Pancreas (tissue), 10 donors: ENCODE measurements around the gene ATG5. TPM values are rescaled to one million over a fixed set of nuclear protein-coding genes. Genes with fewer than 3 reads are reported as not detected.
A peak's percentile ranks its signal among the peaks of the same experiment; 100 is the strongest.

Source experiments
- ATAC-seq, 4 donors: fragments of 200-7000 bp; cut with Tn5 transposase; one replicate each; pipeline versions ENCODE4 v1.8.0 to v1.9.1; 2020; ENCODE audit warnings: mild to moderate bottlenecking in 4 of 4, moderate library complexity in 4 of 4
- DNase-seq, 6 donors: peaks; one replicate each; pipeline ENCODE4 v3.0.0-alpha.2; 2020
- FAIRE-seq: peaks from 2 replicates; lab custom pipeline; 2012; peaks lifted over from hg19 to GRCh38; lab: Jason Lieb, UNC
- H3K27ac ChIP-seq, 4 donors: fragments of 200-600 bp; sonication (generic); 1 replicate in 3 of 4; 2 replicates in 1 of 4; pipeline versions ENCODE4 v1.5.0 to v1.8.0; 2020
- H3K27me3 ChIP-seq, 4 donors: fragments of 200-600 bp; one replicate each; pipeline ENCODE4 v1.8.0; 2021
- H3K36me3 ChIP-seq, 3 donors: fragments of 200-600 bp; sonication (generic) in 1 of 3; one replicate each; pipeline versions ENCODE4 v1.5.0 to v1.8.0; 2020 to 2021
- H3K4me1 ChIP-seq, 3 donors: fragments of 200-600 bp; one replicate each; pipeline ENCODE4 v1.8.0; 2021
- H3K4me3 ChIP-seq, 4 donors: fragments of 200-600 bp; sonication (generic) in 2 of 4; one replicate each; pipeline versions ENCODE4 v1.5.0 to v1.8.0; 2020 to 2021
- H3K9me3 ChIP-seq, 4 donors: fragments of 200-600 bp; one replicate each; pipeline ENCODE4 v1.8.0; 2021
- WGBS, 2 donors: extraction: QIAGEN DNeasy Blood & Tissue Kit; methylation state at CpG; one replicate each; pipeline ENCODE4 v1.1.7; 2013; 5-methylcytosine and 5-hydroxymethylcytosine counted together
- intact Hi-C, 3 donors: fragments of 100-400 bp; cut with DNase I; formaldehyde crosslinking; loops; one replicate each; pipeline versions ENCODE4 v1.11.1 to v1.14.2; 2022
- polyA plus RNA-seq, 2 donors: library from polyadenylated mRNA; stranded (reverse); fragments of 200-250 nt; gene quantifications; one replicate each; pipeline ENCODE4 v1.2.3, GENCODE V29; 2013
- total RNA-seq, 6 donors: library from RNA; stranded (reverse); fragmentation: NEBNext Ultra II Directional in 4 of 6; extraction: Animal tissue kit (Norgen Biotek cat#: 25700) in 4 of 6; gene quantifications; one replicate each; pipeline versions ENCODE4 v1.2.1 to v1.2.4, GENCODE V29; 2021 to 2023
- TF ChIP-seq, protein P1 (sequence below), 4 donors: fragments of 200-600 bp; sonication (generic) in 3 of 4; IDR thresholded peaks; one replicate each; pipeline versions ENCODE4 v1.5.0 to v1.8.0; 2021; ENCODE audit warnings: antibody characterized with exemption in 4 of 4
- donor health status: healthy with polysubstance abuse.
- donor health status: DM: no; HTN: no; CAD: no; lungs with moderate emphysema.
- donor health status: DM: no; HTN: no; CAD: no.
- donor health status: control.
- donor health status: control.
- donor health status: Bipolar disorder and iron deficiency.
- donor health status: DM: yes; HTN: yes; CAD: no.
- donor health status: DM: no; HTN: no; CAD: no.
- donor health status: DM: no; HTN: no; CAD: no.
- donor health status: DM: yes; HTN: yes; CAD: no.

ATG5 gene
- total and polyA plus RNA-seq, 8 donors: 8.2 to 15.7 (median 10.8) TPM

DNA sequence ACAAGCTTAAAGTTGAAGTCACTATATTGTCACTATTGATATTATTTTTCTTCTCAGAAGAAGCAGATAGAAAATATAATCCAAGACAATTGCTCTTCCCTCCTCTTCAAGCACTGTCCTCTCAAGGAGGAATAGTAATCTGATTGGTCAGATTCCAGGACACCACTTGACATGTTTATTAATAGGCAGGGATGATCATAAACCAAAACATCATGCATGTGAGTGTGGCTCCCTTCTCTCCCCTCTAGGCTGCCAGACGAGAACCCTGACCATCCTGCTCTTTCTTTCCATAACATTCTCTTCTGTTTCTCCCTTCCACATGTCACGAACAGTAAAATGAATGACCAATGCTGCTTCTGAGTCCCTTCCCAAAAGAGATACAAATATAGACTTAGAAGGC, 7.5 kb downstream of the ATG5 start:
- H3K27ac ChIP-seq: no peak overlapping the region
- no peak for FAIRE-seq
- WGBS, 2 donors: 77 to 84% methylated on average over 2 of the region's 2 CpGs
- no peak for DNase-seq
- intact Hi-C loops: no loop called here
- TF ChIP-seq, protein P1, sequence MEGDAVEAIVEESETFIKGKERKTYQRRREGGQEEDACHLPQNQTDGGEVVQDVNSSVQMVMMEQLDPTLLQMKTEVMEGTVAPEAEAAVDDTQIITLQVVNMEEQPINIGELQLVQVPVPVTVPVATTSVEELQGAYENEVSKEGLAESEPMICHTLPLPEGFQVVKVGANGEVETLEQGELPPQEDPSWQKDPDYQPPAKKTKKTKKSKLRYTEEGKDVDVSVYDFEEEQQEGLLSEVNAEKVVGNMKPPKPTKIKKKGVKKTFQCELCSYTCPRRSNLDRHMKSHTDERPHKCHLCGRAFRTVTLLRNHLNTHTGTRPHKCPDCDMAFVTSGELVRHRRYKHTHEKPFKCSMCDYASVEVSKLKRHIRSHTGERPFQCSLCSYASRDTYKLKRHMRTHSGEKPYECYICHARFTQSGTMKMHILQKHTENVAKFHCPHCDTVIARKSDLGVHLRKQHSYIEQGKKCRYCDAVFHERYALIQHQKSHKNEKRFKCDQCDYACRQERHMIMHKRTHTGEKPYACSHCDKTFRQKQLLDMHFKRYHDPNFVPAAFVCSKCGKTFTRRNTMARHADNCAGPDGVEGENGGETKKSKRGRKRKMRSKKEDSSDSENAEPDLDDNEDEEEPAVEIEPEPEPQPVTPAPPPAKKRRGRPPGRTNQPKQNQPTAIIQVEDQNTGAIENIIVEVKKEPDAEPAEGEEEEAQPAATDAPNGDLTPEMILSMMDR (IDR thresholded peaks at IDR 0.05): no peak
- no peaks in the 10 kb centered on the region for H3K9me3 ChIP-seq
- peaks cover 5 to 8% (median 7%) of the 10 kb centered on the region in 3 donors for H3K4me1 ChIP-seq
- no peaks in the 10 kb centered on the region for H3K27me3 ChIP-seq
- no peak overlapping the region for H3K4me3 ChIP-seq
- no peak for ATAC-seq
- H3K36me3 ChIP-seq: peaks cover 0 to 5% (median 4%) of the 10 kb centered on the region in 3 donors

DNA sequence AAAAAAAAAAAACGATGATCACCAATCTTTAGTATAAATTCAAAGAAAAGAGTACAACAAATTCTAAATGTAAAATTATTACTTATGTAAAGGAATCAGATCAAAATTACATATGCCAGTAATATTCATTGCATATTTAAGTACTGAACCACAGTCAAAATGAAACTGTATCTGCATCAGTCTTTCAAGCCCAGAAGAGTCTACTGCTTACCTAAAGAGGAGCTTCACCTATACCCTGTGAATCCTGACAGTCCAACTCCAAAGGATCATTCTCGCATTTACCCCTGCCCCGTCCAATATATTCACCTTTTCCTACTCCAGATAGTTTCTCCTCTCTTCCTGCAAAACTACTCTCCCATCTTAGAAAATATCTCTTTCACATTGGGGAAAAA, 9.2 kb downstream of the ATG5 start:
- Histone ChIP-seq H3K27me3 (no peaks in the 10 kb centered on the region), H3K27ac (no peak overlapping the region), H3K4me1 (peaks cover 5 to 13% (median 7%) of the 10 kb centered on the region in 3 donors), H3K9me3 (no peaks in the 10 kb centered on the region), H3K4me3 (no peak overlapping the region), H3K36me3 (peaks cover 0 to 5% (median 4%) of the 10 kb centered on the region in 3 donors)
- no peak for ATAC-seq
- intact Hi-C loops: no loop called here
- TF ChIP-seq, protein P1 (IDR thresholded peaks at IDR 0.05): no peak
- 84 to 87% methylated on average over 3 of the region's 3 CpGs for WGBS, 2 donors
- no peak for DNase-seq
- FAIRE-seq: no peak

DNA sequence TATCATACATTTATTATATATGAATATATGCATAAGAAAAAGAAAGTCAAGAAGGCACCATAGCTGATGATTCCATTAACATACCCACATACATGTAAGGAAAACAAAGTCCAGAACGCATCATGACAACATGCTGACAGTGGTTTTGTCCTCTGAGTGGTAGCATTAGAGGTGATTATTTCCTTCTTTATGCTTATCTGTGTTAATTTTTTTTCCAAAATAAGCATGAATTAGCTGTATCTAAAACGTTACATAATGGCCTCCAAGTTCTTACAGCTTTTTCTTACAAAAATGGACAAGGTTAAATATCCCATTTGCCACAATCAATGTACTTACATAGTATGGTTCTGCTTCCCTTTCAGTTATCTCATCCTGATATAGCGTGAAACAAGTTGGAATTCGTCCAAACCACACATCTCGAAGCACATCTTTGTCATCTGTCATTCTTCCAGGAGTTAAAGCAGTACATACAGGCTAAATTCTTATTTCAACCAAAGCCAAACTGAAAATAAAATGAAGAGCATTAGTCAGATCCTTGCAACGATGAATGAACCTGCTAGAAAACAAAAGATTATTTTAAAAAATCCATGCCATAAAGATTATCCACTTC, 9.7 kb downstream of the ATG5 start:
- DNase-seq (no peak), FAIRE-seq (no peak), ATAC-seq (no peak)
- Histone ChIP-seq H3K4me3 (no peak overlapping the region), H3K27me3 (no peaks in the 10 kb centered on the region), H3K4me1 (peaks cover 5 to 13% (median 7%) of the 10 kb centered on the region in 3 donors), H3K27ac (no peak overlapping the region), H3K9me3 (no peaks in the 10 kb centered on the region), H3K36me3 (peaks cover 0 to 5% (median 4%) of the 10 kb centered on the region in 3 donors)
- intact Hi-C loops: no loop called here
- TF ChIP-seq, protein P1 (IDR thresholded peaks at IDR 0.05): no peak
- 47 to 56% methylated on average over 6 of the region's 6 CpGs for WGBS, 2 donors

DNA sequence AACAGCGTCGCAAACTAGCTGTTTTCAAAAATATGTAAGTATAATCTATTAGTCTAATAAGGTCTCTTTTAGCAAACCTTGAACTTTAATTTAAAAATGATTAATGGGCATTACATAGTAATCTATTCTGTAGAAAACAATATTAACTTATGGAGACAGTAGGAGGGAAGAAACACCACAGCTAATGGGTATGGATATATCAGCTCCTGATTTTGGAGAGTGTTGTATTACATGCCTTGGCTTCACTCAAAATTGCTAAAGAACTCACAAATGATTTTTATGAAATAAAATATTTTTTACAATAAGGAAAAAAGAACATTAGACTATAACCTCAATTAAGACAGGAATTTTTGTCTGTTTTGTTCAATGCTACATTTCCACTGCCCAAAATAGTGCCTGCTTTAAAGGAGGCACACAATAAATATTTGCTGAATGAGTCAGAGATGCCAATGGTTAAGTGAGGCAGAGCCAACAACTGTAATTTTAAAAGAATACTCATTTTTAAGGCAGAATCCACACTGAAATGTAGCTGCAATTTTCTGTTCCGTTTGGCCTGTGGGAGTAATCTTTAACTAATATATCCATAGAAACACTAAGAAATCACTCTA, 15.7 kb downstream of the ATG5 start:
- TF ChIP-seq, protein P1 (IDR thresholded peaks at IDR 0.05): no peak
- Histone ChIP-seq H3K36me3 (peaks cover 0 to 5% (median 0%) of the 10 kb centered on the region in 3 donors), H3K4me1 (peaks cover 0 to 22% (median 12%) of the 10 kb centered on the region in 3 donors), H3K27ac (no peak overlapping the region), H3K4me3 (no peak overlapping the region), H3K9me3 (no peaks in the 10 kb centered on the region), H3K27me3 (no peaks in the 10 kb centered on the region)
- WGBS, 2 donors: 71 to 72% methylated on average over 3 of the region's 3 CpGs
- peak; percentile 71 to 81 (median 73) for ATAC-seq
- intact Hi-C loops: loop anchor here in 1 of 3 donors (10.0 kb wide), 1 partner anchor 815 kb away; no protein-coding TSS in a partner anchor
- FAIRE-seq: no peak
- DNase-seq: no peak

DNA sequence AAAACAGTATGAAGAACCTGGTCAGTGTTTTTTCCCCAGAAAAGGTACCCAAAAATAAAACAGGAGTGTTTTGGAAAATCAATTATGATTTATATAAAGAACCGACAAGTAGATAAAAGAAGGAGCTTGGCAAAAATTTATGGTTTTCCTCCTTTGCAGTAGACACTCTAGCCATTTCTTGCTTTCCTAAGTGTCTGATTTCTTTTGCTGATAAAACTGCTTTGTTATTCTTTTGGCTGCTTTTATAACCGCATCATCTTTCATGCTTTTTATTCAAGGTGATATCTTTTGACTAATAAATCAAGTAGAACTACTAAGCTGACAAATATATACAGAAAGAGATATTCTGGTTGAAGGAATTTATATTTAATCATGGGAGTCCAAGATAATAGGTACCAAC, 16.6 kb downstream of the ATG5 start:
- intact Hi-C loops: loop anchor here in 1 of 3 donors (10.0 kb wide), 1 partner anchor 814 kb away; no protein-coding TSS in a partner anchor
- no peak overlapping the region for H3K27ac ChIP-seq
- H3K36me3 ChIP-seq: no peaks in the 10 kb centered on the region
- no peak for FAIRE-seq
- H3K4me1 ChIP-seq: peaks cover 2 to 23% (median 14%) of the 10 kb centered on the region in 3 donors
- 58 to 62% methylated on average over 2 of the region's 2 CpGs for WGBS, 2 donors
- TF ChIP-seq, protein P1 (IDR thresholded peaks at IDR 0.05): no peak
- H3K9me3 ChIP-seq: no peaks in the 10 kb centered on the region
- DNase-seq: no peak
- ATAC-seq: no peak
- no peaks in the 10 kb centered on the region for H3K27me3 ChIP-seq
- no peak overlapping the region for H3K4me3 ChIP-seq
